ENCODE measurements around the gene TMEM60. TPM values are rescaled to one million over a fixed set of nuclear protein-coding genes. Genes with fewer than 3 reads are reported as not detected.
A peak's percentile ranks its signal among the peaks of the same experiment; 100 is the strongest.

The TMEM60 gene
- total and polyA plus RNA-seq, 10 donors, result 10.1 to 33.1 (median 18.6) TPM

- Histone ChIP-seq H3K27me3 (replicated peaks in 1 of 7) (no peaks in the 10 kb centered on the region), H3K36me3 (peaks cover 0 to 31% (median 6%) of the 10 kb centered on the region in 6 donors), H3K9me3 (peaks cover 15 to 68% (median 59%) of the 10 kb centered on the region in 8 donors), H3K4me3 (peak overlapping the region in 1 of 8 donors; percentile 36), H3K4me1 (peaks cover 4 to 54% (median 32%) of the 10 kb centered on the region in 6 donors), H3K27ac (peak overlapping the region in 7 of 8 donors; percentile 45 to 84 (median 78))
- 63 to 83% (median 70%) methylated on average over 2 of the region's 2 CpGs for WGBS, 5 donors
- no peak for DNase-seq
- intact Hi-C loops (cut with DNase I; ENCODE audit: low total_unique reads), result no loop called here
- no peak for TF ChIP-seq CTCF (IDR thresholded peaks at IDR 0.05 in 8 of 11, conservative IDR thresholded peaks at IDR 0.05 in 3 of 11)
- TF ChIP-seq POLR2A (IDR thresholded peaks at IDR 0.05), result no peak
Measured at GRCh38 chr7:77823787-77824186, 25.6 kb upstream of the TMEM60 start.

- DNase-seq, result no peak
- 4 to 100% (median 53%) methylated on average over 1 of the region's 1 CpG for WGBS, 5 donors
- intact Hi-C loops (cut with DNase I; ENCODE audit: low total_unique reads), result no loop called here
- no peaks in the 10 kb centered on the region for H3K27me3 ChIP-seq (replicated peaks in 1 of 7)
- peaks cover 0 to 45% (median 12%) of the 10 kb centered on the region in 6 donors for H3K36me3 ChIP-seq
- H3K4me3 ChIP-seq, result no peak overlapping the region
- peak overlapping the region in 1 of 8 donors; percentile 40 for H3K27ac ChIP-seq
- peaks cover 0 to 41% (median 17%) of the 10 kb centered on the region in 6 donors for H3K4me1 ChIP-seq
- H3K9me3 ChIP-seq, result peaks cover 15 to 84% (median 75%) of the 10 kb centered on the region in 8 donors
- TF ChIP-seq POLR2AphosphoS5 (IDR thresholded peaks at IDR 0.05), result no peak
- no peak for TF ChIP-seq CTCF (IDR thresholded peaks at IDR 0.05 in 8 of 11, conservative IDR thresholded peaks at IDR 0.05 in 3 of 11)
- no peak for TF ChIP-seq POLR2A (IDR thresholded peaks at IDR 0.05)
Measured at GRCh38 chr7:77822269-77822668, 24.0 kb upstream of the TMEM60 start.

- Histone ChIP-seq H3K4me3 (no peak overlapping the region), H3K36me3 (peaks cover 0 to 58% (median 19%) of the 10 kb centered on the region in 6 donors), H3K27ac (no peak overlapping the region), H3K9me3 (peaks cover 15 to 85% (median 72%) of the 10 kb centered on the region in 8 donors), H3K4me1 (peaks cover 0 to 33% (median 15%) of the 10 kb centered on the region in 6 donors), H3K27me3 (replicated peaks in 1 of 7) (no peaks in the 10 kb centered on the region)
- no peak for TF ChIP-seq POLR2A (IDR thresholded peaks at IDR 0.05)
- no peak for TF ChIP-seq CTCF (IDR thresholded peaks at IDR 0.05 in 8 of 11, conservative IDR thresholded peaks at IDR 0.05 in 3 of 11)
- TF ChIP-seq POLR2AphosphoS5 (IDR thresholded peaks at IDR 0.05), result no peak
- intact Hi-C loops (cut with DNase I; ENCODE audit: low total_unique reads), result no loop called here
- no peak for DNase-seq
- WGBS, 5 donors, result 92 to 100% (median 98%) methylated on average over 2 of the region's 2 CpGs
Measured at GRCh38 chr7:77820967-77821366, 22.7 kb upstream of the TMEM60 start.

- no peak overlapping the region for H3K27ac ChIP-seq
- H3K9me3 ChIP-seq, result peaks cover 15 to 68% (median 60%) of the 10 kb centered on the region in 8 donors
- no peak for TF ChIP-seq CTCF (IDR thresholded peaks at IDR 0.05 in 8 of 11, conservative IDR thresholded peaks at IDR 0.05 in 3 of 11)
- no peak for TF ChIP-seq POLR2A (IDR thresholded peaks at IDR 0.05)
- TF ChIP-seq POLR2AphosphoS5 (IDR thresholded peaks at IDR 0.05), result no peak
- DNase-seq, result no peak
- peaks cover 0 to 31% (median 7%) of the 10 kb centered on the region in 6 donors for H3K4me1 ChIP-seq
- intact Hi-C loops (cut with DNase I; ENCODE audit: low total_unique reads), result no loop called here
- no peaks in the 10 kb centered on the region for H3K27me3 ChIP-seq (replicated peaks in 1 of 7)
- H3K4me3 ChIP-seq, result no peak overlapping the region
- H3K36me3 ChIP-seq, result peaks cover 0 to 58% (median 19%) of the 10 kb centered on the region in 6 donors
Measured at GRCh38 chr7:77819021-77819420, 20.8 kb upstream of the TMEM60 start.
